SK-N-SH treated with all-trans-retinoic acid at 6 μM for 48 hours (cell line): ENCODE data around the gene LSS.

ENCODE experiments used
- ARNTL ChIP-seq: fragments of 450-650 bp; formaldehyde crosslinking; IDR thresholded peaks from 2 replicates; pipeline ENCODE4 v1.5.0; 2020; ENCODE audit warnings: low read depth, mild to moderate bottlenecking, moderate library complexity, borderline replicate concordance
- CSDC2 ChIP-seq: fragments of 250-450 bp; sonication (Bioruptor Pico); IDR thresholded peaks from 2 replicates; pipeline ENCODE4 v1.5.0; 2020; ENCODE audit warnings: mild to moderate bottlenecking, moderate library complexity
- ISL1 ChIP-seq: fragments of 250-450 bp; sonication (Bioruptor Pico); IDR thresholded peaks from 2 replicates; pipeline ENCODE4 v2.1.2; 2022; ENCODE audit warnings: mild to moderate bottlenecking, moderate library complexity
- OSR1 ChIP-seq: fragments of 250-450 bp; sonication (Bioruptor Pico); IDR thresholded peaks from 2 replicates; pipeline ENCODE4 v1.8.0; 2022; ENCODE audit warnings: moderate library complexity, mild to moderate bottlenecking, inconsistent platforms
- ZC3H10 ChIP-seq: fragments of 250-450 bp; sonication (Bioruptor Pico); IDR thresholded peaks from 2 replicates; pipeline ENCODE4 v1.5.1; 2021; ENCODE audit warnings: mild to moderate bottlenecking, moderate library complexity
- ZNF8 ChIP-seq: fragments of 450-650 bp; formaldehyde crosslinking; IDR thresholded peaks from 2 replicates; pipeline ENCODE4 v1.5.0; 2020; ENCODE audit warnings: mild to moderate bottlenecking, moderate library complexity
- TF ChIP-seq, protein P1 (sequence below): fragments of 250-450 bp; sonication (Bioruptor Pico); IDR thresholded peaks from 2 replicates; pipeline ENCODE4 v1.5.1; 2021; ENCODE audit warnings: mild to moderate bottlenecking, moderate library complexity
- TF ChIP-seq, protein P2 (sequence below): fragments of 250-450 bp; sonication (Bioruptor Pico); IDR thresholded peaks from 2 replicates; pipeline ENCODE4 v1.8.0; 2020; ENCODE audit warnings: mild to moderate bottlenecking, moderate library complexity, borderline replicate concordance

DNA sequence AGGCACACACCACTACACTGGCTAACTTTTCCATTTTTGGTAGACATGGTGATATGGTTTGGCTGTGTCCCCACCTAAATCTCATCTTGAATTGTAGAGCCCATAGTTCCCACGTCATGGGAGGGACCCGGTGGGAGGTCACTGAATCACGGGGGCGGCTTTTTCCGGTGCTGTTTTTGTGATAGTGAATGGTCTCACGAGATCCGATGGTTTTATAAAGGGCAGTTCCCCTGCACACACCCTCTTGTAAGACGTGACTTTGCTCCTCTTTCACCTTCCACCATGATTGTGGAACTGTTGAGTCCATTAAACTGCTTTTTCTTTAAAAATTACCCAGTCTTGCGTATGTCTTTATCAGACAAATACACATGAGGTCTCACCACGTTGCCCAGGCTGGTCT lies 71.9 kb downstream of the LSS start:
- TF ChIP-seq ZC3H10 (CRISPR knock-in tag) (no peak), ISL1 (CRISPR knock-in tag) (no peak), CSDC2 (CRISPR knock-in tag) (no peak), ZNF8 (no peak), ARNTL (no peak), OSR1 (CRISPR knock-in tag) (no peak)
- TF ChIP-seq, protein P1, sequence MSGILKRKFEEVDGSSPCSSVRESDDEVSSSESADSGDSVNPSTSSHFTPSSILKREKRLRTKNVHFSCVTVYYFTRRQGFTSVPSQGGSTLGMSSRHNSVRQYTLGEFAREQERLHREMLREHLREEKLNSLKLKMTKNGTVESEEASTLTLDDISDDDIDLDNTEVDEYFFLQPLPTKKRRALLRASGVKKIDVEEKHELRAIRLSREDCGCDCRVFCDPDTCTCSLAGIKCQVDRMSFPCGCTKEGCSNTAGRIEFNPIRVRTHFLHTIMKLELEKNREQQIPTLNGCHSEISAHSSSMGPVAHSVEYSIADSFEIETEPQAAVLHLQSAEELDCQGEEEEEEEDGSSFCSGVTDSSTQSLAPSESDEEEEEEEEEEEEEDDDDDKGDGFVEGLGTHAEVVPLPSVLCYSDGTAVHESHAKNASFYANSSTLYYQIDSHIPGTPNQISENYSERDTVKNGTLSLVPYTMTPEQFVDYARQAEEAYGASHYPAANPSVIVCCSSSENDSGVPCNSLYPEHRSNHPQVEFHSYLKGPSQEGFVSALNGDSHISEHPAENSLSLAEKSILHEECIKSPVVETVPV (CRISPR knock-in tag), result no peak
- TF ChIP-seq, protein P2, sequence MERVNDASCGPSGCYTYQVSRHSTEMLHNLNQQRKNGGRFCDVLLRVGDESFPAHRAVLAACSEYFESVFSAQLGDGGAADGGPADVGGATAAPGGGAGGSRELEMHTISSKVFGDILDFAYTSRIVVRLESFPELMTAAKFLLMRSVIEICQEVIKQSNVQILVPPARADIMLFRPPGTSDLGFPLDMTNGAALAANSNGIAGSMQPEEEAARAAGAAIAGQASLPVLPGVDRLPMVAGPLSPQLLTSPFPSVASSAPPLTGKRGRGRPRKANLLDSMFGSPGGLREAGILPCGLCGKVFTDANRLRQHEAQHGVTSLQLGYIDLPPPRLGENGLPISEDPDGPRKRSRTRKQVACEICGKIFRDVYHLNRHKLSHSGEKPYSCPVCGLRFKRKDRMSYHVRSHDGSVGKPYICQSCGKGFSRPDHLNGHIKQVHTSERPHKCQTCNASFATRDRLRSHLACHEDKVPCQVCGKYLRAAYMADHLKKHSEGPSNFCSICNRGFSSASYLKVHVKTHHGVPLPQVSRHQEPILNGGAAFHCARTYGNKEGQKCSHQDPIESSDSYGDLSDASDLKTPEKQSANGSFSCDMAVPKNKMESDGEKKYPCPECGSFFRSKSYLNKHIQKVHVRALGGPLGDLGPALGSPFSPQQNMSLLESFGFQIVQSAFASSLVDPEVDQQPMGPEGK (CRISPR knock-in tag), result no peak
